NCI-H2196 treated with DMSO at 0.1 percent for 48 hours (cell line): ENCODE data around the gene SLC35E4.
A peak's percentile ranks its signal among the peaks of the same experiment; 100 is the strongest.
"Not testable (repeated sequence)": the region's sequence is repeated elsewhere in the genome, so short reads cannot be mapped to it uniquely, and the experiment has no call there.

Experiments used
- DNase-seq: peaks from one replicate; lab custom pipeline; 2025; ENCODE audit not compliant: unreplicated experiment; lab: John Stamatoyannopoulos, UW

Gene SLC35E4

DNA sequence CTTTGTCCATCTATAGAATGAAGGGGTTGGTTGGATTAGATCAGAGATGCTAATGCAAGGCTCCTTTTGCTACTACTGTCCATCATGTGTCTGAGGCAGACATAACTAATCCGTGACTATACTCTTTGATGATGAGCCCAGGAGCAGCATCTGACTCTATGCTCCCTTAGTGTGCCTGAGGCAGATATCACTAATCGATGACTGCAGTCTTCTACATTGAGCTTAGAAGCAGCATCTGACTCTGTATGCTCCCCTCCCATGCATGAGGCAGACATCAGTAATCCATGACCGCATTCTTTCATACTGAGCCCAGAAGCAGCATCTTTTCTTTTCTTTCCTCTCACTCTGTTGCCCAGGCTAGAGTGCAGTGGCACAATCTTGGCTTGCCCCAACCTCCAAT is 24.4 kb upstream of the SLC35E4 start:
- no peak for DNase-seq

GRCh38 chr22:30612789-30613188 is 22.8 kb upstream of the SLC35E4 start:
- DNase-seq, result no peak

DNA sequence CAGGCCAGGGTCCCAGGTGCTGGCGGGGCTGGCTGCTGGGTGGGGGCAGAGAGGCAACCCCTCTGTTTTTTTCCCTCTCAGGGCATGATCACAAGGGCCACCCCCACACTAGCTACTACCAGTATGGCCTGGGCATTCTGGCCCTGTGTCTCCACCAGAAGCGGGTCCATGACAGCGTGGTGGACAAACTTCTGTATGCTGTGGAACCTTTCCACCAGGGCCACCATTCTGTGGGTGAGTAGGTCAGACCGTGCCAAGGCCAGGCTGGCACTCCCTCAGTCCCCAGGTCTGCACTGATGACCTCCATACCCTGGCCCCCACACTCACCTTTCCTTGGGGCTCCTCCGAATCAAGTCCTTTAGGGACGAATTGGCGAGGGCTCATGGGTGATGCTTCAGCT is 21.3 kb upstream of the SLC35E4 start:
- DNase-seq, result no peak

DNA sequence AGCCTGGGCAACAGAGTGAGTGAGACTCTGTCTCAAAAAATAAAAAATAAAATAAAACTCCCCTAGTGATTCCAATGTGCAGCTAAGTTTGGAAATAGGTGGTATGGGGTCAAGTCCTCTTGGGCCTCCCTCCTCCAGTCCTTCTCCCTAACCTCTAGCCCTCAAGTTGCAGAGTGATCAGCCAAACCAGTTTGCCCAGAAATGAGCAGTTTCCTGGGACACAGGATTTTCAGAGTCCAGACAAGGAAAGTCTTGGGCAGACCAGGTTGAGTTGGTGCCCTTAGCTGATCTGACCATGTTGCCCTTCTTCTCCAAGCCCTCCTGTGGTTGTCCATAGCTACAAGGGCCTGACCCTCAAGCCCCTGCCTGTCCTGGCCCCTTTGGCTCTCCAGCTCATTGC is 20.7 kb upstream of the SLC35E4 start:
- no peak for DNase-seq

- no peak for DNase-seq
Observed at GRCh38 chr22:30615543-30615954, 20.0 kb upstream of the SLC35E4 start.

- no peak for DNase-seq
Observed at GRCh38 chr22:30617819-30618218, 17.8 kb upstream of the SLC35E4 start.

GRCh38 chr22:30619909-30620308 is 15.7 kb upstream of the SLC35E4 start:
- DNase-seq, result not testable (repeated sequence)

DNA sequence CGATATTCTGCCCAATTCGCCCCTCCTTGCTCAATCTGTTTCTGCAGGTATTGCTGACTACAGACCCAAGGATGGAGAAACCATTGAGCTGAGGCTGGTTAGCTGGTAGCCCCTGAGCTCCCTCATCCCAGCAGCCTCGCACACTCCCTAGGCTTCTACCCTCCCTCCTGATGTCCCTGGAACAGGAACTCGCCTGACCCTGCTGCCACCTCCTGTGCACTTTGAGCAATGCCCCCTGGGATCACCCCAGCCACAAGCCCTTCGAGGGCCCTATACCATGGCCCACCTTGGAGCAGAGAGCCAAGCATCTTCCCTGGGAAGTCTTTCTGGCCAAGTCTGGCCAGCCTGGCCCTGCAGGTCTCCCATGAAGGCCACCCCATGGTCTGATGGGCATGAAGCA is 9.2 kb upstream of the SLC35E4 start:
- DNase-seq, result no peak

GRCh38 chr22:30627471-30627870 is 8.1 kb upstream of the SLC35E4 start:
- no peak for DNase-seq

DNA sequence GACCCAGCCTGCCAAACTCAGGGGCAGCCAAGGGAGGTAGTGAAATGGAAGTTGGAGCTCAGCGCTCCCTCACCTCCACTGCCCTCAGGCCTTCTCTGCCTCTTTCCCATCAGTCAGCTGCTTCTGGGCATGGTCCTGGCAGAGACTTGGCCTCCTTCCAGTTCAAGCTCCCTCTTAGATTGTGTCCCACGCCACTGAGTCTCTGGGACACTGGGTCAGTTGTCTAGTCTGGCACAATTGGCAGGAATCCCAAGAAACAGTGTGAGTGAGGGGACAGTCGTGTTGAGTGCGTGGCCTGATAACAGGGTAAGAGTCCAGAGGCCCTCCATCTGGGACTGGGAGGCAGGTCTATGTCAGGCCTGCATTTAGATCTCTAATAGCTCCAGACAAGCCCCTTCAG is 7.1 kb upstream of the SLC35E4 start:
- no peak for DNase-seq

DNA sequence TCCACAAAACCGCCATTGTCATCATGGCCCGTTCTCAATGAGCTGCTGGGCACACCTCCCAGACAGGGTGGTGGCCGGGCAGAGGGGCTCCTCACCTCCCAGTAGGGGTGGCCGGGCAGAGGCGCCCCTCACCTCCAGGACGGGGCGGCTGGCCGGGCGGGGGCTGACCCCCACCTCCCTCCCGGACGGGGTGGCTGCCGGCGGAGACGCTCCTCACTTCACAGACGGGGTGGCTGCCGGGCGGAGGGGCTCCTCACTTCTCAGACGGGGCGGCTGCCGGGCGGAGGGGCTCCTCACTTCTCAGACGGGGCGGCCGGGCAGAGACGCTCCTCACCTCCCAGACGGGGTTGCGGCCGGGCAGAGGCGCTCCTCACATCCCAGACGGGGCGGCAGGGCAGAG is 4.1 kb upstream of the SLC35E4 start:
- DNase-seq, result not testable (repeated sequence)

GRCh38 chr22:30634471-30635233 is 929 bp upstream of the SLC35E4 start:
- DNase-seq, result peak; percentile 30

DNA sequence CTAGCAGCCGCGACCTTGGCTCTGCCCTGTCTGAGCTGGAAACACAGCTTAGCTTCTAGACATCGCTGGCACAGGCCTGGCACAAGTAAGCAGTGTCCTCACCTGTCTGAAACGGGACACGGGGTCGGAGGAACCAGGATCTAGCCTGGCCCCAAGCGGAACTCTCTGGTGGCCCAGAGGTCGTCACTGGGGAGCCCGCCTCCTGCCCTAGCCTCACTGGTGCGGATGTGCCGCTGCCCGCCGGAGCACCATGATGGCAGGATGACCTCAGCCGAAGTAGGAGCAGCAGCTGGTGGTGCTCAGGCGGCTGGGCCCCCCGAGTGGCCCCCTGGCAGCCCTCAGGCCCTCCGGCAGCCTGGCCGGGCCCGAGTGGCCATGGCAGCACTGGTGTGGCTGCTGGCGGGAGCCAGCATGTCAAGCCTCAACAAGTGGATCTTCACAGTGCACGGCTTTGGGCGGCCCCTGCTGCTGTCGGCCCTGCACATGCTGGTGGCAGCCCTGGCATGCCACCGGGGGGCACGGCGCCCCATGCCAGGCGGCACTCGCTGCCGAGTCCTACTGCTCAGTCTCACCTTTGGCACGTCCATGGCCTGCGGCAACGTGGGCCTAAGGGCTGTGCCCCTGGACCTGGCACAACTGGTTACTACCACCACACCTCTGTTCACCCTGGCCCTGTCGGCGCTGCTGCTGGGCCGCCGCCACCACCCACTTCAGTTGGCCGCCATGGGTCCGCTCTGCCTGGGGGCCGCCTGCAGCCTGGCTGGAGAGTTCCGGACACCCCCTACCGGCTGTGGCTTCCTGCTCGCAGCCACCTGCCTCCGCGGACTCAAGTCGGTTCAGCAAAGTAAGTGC is 871 bp downstream of the SLC35E4 start:
- DNase-seq, result no peak

DNA sequence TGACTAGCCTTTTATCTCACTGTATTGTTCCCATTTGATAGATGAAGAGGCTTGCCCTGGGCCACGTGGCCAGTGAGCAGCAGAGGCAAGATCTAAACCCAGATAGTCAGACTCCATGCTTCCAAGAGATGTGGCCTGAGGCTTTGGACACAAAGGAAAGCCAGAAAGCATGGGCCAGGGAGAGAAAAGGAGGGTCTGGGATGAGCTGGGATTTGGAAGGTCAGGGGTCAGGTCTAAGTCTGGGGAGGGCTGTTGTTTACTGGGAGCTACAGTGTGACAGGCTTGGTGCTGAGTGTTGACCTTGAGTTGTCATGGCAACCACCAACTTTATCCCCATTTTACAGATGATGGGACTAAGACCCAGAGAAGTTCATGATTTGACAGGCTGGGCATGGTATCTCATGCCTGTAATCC is 2.1 kb downstream of the SLC35E4 start:
- DNase-seq, result no peak

- no peak for DNase-seq
Observed at GRCh38 chr22:30640361-30640760, 4.8 kb downstream of the SLC35E4 start.

- DNase-seq, result no peak
Observed at GRCh38 chr22:30640839-30641430, 5.4 kb downstream of the SLC35E4 start.

DNA sequence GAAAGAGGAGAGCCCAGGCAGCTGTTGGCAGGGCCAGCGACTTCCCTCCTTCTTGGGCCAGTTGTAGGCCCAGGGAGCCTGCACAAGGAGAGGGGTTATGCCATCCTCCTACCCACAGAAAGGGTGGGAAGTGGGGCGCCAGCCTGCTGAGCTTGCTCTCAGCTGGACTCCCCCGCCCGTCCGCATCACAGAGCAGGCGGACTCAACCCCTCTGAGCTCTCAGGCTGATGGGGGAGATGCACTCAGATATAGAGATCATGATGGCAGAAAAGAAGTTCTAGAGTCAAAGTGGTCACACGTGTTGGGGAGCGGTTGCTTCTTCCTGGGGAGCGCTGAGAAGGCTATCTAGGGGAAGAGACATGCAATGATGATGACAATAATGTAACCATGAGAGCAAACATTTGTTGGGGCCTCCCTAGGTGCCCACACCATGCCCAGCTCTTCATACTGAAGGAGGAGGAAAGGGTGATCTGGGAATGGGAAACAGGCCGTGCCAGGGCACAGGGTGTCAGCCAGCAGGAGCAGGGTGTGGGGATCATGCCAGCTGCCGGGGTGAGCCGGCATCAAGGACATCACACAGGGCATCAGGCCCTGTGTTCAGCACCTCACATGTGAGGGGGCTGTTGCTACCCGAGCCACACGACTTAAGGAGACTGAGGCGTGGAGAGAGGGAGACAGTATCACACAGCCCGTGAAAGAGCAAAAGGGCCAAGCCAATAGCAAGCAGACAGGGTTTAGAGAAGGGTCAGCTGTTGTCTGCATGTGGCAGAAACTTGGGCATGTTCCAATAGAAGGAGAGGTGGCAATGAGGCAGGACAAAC is 7.7 kb downstream of the SLC35E4 start:
- no peak for DNase-seq

DNA sequence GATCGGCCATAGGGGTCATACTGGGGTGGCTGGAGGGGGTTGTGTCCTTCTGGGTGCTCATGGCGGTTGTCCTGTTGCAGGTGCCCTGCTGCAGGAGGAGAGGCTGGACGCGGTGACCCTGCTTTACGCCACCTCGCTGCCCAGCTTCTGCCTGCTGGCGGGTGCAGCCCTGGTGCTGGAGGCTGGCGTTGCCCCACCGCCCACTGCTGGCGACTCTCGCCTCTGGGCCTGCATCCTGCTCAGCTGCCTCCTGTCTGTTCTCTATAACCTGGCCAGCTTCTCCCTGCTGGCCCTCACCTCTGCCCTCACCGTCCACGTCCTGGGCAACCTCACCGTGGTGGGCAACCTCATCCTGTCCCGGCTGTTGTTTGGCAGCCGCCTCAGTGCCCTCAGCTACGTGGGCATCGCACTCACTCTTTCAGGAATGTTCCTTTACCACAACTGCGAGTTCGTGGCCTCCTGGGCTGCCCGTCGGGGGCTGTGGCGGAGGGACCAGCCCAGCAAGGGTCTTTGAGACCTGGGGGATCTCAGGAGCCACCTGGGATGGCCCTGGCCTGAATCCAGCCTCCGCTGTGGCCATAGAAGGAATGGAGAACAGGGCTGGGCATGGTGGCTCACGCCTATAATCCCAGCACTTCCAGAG is 11.1 kb downstream of the SLC35E4 start:
- no peak for DNase-seq

DNA sequence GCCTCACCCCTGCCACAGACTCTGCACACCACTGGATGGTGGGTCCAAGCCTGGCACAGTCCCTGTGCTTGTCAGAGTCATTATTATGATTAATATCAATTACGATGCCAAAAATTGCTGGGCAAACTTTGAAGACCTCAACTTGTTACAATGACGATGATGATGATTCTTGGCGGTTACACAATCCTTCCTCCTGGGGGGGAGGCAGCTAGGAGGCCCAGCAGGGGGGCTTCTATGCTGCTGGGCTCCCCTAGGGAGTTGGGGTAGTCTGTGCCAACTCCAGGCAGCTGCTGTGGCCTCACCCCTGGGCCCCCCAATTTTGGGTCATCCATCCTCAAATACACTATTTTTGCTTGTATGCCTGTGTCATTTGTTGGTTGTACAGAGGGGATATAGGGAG is 12.0 kb downstream of the SLC35E4 start:
- DNase-seq, result no peak

GRCh38 chr22:30648825-30649224 is 13.2 kb downstream of the SLC35E4 start:
- no peak for DNase-seq
